D721Med (cell line): ENCODE results near the gene KDM1B.

Experiments used
- DNase-seq: peaks from one replicate; pipeline ENCODE4 v3.0.0; 2011; ENCODE audit warnings: low spot score; ENCODE audit not compliant: insufficient read length
- FAIRE-seq: peaks from 2 replicates; lab custom pipeline; 2011; peaks lifted over from hg19 to GRCh38; lab: Jason Lieb, UNC
- TF ChIP-seq, protein P1 (sequence below): IDR thresholded peaks from 2 replicates; pipeline ENCODE4 v1.5.1; 2012; ENCODE audit warnings: mild to moderate bottlenecking, control low read depth; ENCODE audit not compliant: insufficient read depth; ENCODE audit errors: missing control alignments

Gene KDM1B

DNA sequence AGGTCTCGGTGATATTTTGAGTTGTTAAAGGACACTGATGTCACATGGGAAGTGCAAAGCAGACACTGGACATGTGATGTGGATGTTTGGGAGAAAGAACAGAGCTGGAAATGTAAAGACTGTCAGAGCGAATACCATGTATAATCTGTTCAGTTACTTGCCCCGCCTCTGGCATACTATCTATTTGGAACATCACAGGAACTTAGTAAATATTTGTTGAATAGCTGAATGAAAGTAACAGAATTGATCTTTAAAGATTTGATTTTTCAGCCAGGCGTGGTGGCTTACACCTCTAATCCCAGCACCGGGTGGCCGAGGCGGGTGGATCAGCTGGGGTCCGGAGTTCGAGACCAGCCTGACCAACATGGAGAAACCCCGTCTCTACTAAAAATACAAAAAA lies 19.0 kb upstream of the KDM1B start:
- FAIRE-seq = no peak
- TF ChIP-seq, protein P1, sequence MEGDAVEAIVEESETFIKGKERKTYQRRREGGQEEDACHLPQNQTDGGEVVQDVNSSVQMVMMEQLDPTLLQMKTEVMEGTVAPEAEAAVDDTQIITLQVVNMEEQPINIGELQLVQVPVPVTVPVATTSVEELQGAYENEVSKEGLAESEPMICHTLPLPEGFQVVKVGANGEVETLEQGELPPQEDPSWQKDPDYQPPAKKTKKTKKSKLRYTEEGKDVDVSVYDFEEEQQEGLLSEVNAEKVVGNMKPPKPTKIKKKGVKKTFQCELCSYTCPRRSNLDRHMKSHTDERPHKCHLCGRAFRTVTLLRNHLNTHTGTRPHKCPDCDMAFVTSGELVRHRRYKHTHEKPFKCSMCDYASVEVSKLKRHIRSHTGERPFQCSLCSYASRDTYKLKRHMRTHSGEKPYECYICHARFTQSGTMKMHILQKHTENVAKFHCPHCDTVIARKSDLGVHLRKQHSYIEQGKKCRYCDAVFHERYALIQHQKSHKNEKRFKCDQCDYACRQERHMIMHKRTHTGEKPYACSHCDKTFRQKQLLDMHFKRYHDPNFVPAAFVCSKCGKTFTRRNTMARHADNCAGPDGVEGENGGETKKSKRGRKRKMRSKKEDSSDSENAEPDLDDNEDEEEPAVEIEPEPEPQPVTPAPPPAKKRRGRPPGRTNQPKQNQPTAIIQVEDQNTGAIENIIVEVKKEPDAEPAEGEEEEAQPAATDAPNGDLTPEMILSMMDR = no peak
- no peak for DNase-seq

- TF ChIP-seq, protein P1 = no peak
- DNase-seq (no peak), FAIRE-seq (no peak)
Measured at GRCh38 chr6:18138906-18139305, 16.3 kb upstream of the KDM1B start.

DNA sequence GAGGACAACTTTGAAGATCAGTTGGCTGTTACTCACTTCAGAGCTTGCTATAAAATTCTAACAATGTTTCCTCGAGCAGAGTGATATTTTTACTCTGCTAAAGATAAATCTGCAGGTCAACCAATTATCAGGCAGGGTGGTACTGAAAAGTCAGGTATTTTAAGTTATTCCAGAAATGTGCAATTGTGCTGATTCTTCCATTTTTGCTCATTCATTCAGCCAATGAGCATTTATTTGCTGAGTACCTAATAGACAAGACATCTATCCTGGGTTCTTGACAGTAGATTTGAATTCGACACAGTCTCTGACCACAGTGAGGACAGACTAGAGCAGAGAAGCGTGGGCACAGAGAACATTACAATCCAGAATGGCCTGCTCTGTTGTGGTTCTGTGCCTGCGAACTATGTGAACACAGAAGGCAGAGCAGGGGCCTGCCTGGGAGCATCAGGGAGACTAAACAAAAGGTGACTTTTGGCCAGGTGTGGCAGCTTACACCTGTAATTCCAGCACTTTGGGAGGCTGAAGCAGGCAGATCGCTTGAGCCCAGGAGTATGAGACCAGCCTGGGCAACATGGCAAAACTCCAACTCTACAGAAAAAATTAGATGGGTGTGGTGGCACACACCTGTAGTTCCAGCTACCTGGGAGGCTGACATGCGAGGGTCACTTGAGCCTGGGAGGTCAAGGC lies 15.1 kb upstream of the KDM1B start:
- TF ChIP-seq, protein P1 = no peak
- DNase-seq = no peak
- no peak for FAIRE-seq

DNA sequence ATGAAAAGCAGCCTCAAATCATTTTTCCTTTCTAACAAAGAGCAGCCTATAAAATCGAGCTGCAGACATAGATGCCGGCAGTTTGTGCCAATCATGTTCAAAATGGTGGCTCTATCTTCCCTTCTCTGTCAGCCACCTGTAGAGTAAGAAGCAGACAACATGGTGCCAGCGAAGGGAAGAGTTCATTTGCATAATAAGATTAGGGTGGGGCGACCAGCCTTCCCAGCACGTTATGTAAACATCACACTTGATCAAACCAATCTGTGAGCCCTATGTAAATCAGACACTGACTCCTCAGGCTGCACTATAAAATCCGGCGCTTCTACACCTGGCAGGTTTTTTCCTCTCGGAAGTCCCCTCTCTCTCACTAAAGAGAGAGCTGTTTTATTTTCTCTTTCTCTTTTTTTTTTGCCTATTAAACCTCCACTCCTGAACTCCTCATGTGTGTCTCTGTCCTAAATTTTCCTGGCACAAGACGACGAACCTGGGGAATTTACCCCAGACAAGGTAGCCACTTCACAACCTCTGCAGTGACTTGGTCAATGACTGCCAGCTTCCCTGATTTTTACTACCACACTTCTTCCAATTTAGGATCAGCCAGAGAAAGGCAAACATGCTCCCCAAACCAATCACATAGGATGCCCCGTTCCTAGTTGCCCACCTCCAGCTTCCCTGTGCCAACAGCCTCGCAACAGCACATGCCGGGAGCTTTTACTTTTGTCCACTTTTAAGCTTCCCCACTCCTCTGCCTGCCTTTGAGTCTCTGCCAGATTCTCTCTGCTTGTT lies 13.2 kb upstream of the KDM1B start:
- DNase-seq = no peak
- FAIRE-seq = no peak
- TF ChIP-seq, protein P1 = no peak

GRCh38 chr6:18142591-18142861 lies 12.7 kb upstream of the KDM1B start:
- TF ChIP-seq, protein P1 = no peak
- FAIRE-seq (no peak), DNase-seq (no peak)

GRCh38 chr6:18147160-18147559 lies 8.1 kb upstream of the KDM1B start:
- DNase-seq (no peak), FAIRE-seq (no peak)
- TF ChIP-seq, protein P1 = no peak

- no peak for DNase-seq
- TF ChIP-seq, protein P1 = no peak
- FAIRE-seq = no peak
Measured at GRCh38 chr6:18147616-18148015, 7.6 kb upstream of the KDM1B start.
